Islet of Langerhans (tissue), 1 donor: ENCODE measurements around the gene ZNF205.
"Not testable (repeated sequence)": the region's sequence is repeated elsewhere in the genome, so short reads cannot be mapped to it uniquely, and the experiment has no call there.

Source experiments
- FAIRE-seq: peaks from one replicate; lab custom pipeline; 2011; peaks lifted over from hg19 to GRCh38; lab: Jason Lieb, UNC

The ZNF205 gene

DNA sequence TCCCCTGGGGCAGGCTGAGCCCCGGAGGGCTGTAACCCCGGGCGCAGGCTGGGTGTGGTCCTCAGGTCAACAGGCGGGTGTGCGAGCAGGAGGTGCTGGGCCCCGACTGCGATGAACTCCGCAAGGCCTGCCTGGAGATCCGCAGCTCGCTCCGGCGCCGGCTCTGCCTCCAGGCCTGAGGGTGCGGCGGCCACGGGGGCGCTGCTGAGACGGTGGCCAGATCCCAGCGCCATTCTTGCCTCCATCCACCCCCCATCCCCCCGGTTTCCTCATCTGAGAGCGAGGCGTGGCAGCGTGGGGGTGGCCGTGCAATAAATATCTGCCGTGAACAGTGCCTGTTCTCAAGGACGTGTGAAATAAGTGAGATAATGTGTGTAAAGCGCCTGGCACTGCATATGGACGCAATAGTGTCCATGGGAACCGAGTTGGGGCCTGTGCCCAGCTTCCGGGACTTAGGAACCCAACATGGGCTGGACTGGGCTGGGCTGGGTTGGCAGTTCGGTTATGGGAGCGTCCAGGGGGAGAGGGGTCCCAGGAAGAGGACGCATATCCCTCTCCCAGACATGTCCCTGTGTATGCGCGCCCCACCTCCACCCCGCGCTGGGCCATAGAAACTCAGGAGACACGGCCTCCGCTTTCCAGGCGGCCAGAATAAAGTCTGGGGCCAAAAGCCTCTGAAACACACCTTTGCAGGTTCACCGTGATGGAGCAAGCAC lies 37.4 kb downstream of the ZNF205 start:
- no peak for FAIRE-seq

DNA sequence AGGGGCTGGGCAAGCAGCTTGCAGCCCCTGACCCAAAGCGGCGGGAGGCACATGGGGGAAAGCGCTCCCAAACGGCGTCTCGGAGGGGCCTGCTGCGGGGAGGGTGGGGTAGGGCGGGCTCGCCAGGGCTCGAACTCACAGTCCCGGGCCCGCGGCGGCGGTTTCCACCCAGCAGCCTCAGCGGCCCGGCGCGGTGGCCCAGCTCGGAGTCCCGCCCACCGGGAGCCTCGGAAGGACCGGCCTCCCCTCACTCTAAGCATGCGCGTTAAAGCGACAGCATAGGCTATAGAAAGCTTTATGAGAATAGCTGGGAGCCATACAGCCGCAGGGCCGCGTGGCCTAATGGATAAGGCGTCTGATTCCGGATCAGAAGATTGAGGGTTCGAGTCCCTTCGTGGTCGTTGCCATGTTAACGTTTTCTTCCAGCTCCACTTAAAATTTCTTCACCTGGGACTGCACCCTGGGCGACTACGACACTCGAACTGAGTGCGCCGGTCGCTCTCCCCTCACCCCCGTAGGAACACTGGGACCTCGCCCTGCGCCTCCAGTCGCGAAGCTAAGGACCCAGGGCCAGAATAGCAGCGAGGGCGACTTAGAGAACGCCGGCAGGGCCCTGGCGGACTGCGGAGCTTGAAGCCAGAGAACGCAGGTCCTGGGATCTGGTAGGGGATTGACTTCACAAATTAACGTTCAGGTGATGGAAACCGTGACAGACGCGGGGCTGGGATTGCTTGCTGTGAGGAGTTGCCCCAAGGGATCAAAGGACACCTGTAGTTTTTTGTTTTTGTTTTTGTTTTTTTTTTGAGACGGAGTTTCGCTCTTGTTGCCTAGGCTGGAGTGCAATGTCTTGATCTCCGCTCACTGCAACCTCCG lies 38.2 kb downstream of the ZNF205 start:
- no peak for FAIRE-seq

GRCh38 chr16:3152027-3152276 lies 39.6 kb downstream of the ZNF205 start:
- no peak for FAIRE-seq

DNA sequence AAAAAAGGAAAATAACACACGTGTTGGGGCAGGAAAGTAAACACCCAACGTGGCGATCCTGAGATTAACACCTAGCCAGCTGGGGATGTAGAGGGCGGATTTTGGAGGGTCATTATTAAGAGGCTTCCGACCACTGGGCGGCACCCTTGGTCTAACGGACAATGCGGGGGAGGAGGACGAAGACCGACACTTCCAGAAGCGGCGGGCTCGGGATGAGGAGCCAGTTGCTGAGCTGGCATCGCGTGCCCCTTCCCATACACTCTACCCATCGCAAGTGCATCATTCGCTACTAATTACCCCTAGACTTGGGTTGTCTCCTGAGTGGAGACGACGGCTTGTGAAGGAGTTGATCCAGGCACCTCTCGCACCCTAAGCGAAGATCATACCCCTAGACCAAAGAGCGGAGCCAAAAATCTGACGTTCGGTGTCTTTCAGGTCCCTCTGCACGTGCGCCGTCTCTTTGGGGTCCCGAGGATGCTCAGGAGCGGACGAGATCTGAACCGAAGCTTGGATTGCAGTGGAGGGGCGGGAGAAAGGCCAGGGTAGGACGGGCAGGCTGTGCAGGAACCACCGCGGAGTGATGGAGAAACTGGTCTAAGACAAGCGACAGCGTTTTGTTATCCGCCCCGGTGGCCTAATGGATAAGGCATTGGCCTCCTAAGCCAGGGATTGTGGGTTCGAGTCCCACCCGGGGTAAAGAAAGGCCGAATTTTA lies 40.0 kb downstream of the ZNF205 start:
- no peak for FAIRE-seq

DNA sequence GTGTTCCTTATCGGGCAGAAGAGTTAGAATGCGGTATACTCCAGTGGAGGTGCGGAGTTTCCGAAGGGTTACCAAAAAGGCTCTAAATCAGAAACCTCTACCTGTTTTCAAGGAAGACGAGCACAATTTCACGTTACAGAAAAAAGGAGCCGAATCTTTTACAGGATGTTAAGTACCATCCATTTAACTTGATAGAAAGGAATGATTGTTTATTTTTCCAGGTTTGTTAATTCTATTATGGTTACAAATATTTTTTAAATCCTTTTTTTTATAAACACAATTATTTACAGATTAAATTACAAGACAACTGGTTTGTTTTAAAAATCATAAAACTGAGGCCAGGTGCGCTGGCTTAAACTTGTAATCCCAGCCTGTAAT lies 40.6 kb downstream of the ZNF205 start:
- FAIRE-seq: no peak

- FAIRE-seq: no peak
These were observed 42.8 kb downstream of the ZNF205 start for GRCh38 chr16:3155181-3155580.

GRCh38 chr16:3155972-3156371 lies 43.6 kb downstream of the ZNF205 start:
- no peak for FAIRE-seq

- no peak for FAIRE-seq
These were observed 45.0 kb downstream of the ZNF205 start for GRCh38 chr16:3157229-3158025.

- no peak for FAIRE-seq
These were observed 45.7 kb downstream of the ZNF205 start for GRCh38 chr16:3158026-3158509.

DNA sequence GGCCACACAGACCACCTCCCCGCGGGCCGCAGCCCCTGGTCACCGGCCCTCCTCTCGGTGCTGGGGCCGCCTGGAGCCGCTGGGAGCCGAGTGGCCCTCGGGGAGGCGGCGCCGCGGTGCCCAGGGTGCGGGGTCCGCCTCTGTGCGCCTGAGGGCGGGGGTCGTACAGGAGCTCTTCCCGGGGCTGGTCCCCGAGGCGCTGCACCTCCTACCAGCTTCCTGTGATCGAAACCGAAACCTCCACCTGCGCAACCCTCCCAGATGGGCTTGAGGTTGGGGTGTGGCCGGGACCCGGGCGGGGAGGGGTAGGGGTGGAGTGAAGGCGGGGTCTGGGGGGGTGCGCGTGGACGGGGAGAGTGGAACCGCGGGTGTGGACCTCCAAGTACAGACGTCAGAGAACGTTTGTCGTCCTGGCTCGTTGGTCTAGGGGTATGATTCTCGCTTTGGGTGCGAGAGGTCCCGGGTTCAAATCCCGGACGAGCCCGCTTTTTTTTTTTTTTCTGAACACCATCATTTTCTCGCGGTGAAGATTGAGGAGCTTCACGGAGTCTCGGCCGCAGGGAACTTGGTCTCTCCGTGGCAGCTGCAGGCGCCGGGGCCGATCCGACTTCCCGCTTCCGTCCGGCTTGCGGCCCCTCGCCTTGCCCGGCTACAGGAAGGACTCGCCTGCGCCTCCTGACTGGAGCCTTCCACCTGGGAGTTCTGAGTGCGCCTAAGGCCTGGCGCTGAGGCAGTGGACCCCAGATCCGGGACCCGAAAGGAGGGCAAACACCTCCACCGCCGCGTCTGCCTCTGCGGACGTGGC lies 46.3 kb downstream of the ZNF205 start:
- FAIRE-seq: no peak

DNA sequence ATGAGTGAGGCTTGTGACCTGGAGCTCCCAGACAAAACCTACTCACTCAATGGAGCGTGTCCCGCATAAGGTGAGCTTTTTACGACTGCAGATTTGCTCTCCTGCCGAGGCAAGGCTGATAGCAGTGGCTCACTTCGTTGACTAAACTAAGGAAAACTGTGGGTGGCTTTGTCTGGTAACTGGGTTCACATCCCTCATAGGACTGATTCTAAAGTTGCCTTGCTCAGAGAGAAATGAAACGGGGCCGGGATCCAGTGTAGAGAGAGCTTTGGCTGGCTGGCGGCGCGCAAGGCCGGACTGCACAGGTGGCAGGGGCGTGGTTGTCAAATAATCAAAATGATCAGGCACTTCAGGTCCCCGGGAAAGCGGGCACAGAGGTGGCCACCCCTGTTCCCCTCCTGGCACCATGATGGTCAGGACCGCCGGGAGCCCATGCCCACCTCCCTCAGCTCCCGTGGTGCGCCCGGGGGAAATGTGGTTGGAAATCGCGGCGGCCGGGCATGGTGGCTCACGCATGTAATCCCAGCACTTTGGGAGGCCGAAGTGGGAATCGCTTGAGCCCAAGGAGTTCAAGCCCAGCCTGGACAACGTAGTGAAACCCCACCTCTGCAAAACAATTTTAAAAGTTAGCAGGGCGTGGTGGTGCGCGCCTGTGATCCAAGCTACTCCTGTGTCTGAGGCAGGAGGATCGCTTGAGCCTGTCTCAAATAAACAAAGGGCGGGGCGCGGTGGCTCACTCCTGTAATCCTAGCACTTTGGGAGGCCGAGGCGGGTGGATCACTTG lies 49.0 kb downstream of the ZNF205 start:
- FAIRE-seq: no peak

- no peak for FAIRE-seq
These were observed 52.0 kb downstream of the ZNF205 start for GRCh38 chr16:3164121-3164991.

DNA sequence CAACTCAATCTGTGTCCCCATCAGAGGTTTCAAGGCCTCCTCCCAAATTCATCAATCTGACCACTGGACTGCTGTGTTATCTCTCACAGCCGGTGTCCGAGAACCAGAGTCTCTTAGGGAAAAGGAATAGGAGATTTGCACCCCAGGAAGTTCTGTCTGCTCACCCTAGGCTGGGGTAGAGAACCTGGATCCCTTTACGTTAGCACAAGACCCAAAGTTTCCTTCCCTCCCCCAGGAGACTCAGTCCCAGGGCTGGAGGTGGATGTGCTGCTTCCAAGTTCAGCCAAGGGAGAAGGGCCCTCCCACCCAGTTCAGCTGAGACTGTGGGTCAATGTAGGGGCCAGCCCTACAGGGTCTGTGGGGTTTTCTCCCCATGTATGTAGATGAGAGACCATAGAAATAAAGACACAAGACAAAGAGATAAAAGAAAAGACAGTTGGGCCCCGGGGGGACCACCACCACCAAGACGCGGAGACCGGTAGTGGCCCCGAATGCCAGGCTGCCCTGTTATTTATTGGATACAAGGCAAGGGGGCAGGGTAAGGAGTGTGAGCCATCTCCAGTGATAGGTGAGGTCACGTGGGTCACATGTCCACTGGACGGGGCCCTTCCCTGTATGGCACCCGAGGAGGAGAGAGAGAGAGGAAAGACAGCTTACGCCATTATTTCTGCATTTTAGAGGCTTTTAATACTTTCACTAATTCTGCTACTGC lies 52.9 kb downstream of the ZNF205 start:
- FAIRE-seq: no peak

GRCh38 chr16:3166505-3166886 lies 54.1 kb downstream of the ZNF205 start:
- FAIRE-seq: no peak

DNA sequence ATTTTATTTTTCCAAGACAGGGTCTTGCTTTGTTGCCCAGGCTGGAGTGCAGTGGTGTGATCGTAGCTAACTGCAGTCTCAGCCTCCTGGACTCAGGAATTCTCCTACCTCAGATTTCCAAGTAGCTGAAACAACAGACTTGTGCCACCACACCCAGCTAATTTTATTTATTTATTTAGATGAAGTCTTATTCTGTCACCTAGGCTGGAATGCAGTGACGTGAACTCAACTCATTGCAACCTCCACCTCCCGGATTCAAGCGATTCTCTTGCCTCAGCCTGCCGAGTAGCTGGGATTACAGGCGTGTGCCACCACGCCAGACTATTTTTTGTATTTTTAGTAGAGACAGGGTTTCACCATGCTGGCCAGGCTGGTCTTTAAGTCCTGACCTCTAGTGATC lies 56.3 kb downstream of the ZNF205 start:
- FAIRE-seq: not testable (repeated sequence)
